GM12878 (cell line): ENCODE measurements around the gene CAND1.

ENCODE experiments used
- CTCF ChIP-seq, 3 experiments: IDR thresholded peaks in 2 of 3; conservative IDR thresholded peaks in 1 of 3; 2 replicates each; pipeline ENCODE4 v1.5.1; 2011; ENCODE audit warnings: low read depth in 3 of 3, low read length in 3 of 3, mild to moderate bottlenecking in 3 of 3, control low read depth in 2 of 3, moderate library complexity in 2 of 3, inconsistent platforms in 1 of 3, mixed read lengths in 1 of 3; ENCODE audit not compliant: control insufficient read depth in 2 of 3, insufficient read depth in 1 of 3; ENCODE audit errors: extremely low read depth in 1 of 3
- EZH2 ChIP-seq: IDR thresholded peaks from 2 replicates; pipeline ENCODE4 v1.6.1; 2012; ENCODE audit warnings: low read depth, mild to moderate bottlenecking, control low read depth, inconsistent platforms, low read length, borderline replicate concordance; ENCODE audit not compliant: control insufficient read depth
- IRF5 ChIP-seq: fragments of 450-650 bp; IDR thresholded peaks from 2 replicates; pipeline ENCODE4 v1.6.1; 2017; ENCODE audit warnings: borderline replicate concordance
- NFYB ChIP-seq: IDR thresholded peaks from 2 replicates; pipeline ENCODE4 v1.6.1; 2011; ENCODE audit warnings: low read depth, mild to moderate bottlenecking, low read length, improper control_type of control experiment, moderate library complexity; ENCODE audit not compliant: insufficient read depth
- POLR2AphosphoS5 ChIP-seq: IDR thresholded peaks from 2 replicates; pipeline ENCODE4 v1.6.1; 2011; ENCODE audit warnings: mild to moderate bottlenecking, low read length, inconsistent platforms
- TF ChIP-seq, protein P1 (sequence below): IDR thresholded peaks from 2 replicates; pipeline ENCODE4 v1.6.1; 2011; ENCODE audit warnings: low read depth, low read length, improper control_type of control experiment, borderline replicate concordance
- TF ChIP-seq, protein P2 (sequence below): IDR thresholded peaks from 2 replicates; pipeline ENCODE4 v1.6.1; 2012; ENCODE audit warnings: mild to moderate bottlenecking, low read depth, low read length

- TF ChIP-seq CTCF (IDR thresholded peaks at IDR 0.05 in 2 of 3, conservative IDR thresholded peaks at IDR 0.05 in 1 of 3; ENCODE audit: control insufficient read depth in 2 of 3, extremely low read depth in 1 of 3, insufficient read depth in 1 of 3, low read depth in 3 of 3, low read length in 3 of 3) (no peak), POLR2AphosphoS5 (no peak), EZH2 (no peak), IRF5 (no peak), NFYB (no peak)
- TF ChIP-seq, protein P1, sequence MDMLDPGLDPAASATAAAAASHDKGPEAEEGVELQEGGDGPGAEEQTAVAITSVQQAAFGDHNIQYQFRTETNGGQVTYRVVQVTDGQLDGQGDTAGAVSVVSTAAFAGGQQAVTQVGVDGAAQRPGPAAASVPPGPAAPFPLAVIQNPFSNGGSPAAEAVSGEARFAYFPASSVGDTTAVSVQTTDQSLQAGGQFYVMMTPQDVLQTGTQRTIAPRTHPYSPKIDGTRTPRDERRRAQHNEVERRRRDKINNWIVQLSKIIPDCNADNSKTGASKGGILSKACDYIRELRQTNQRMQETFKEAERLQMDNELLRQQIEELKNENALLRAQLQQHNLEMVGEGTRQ, result no peak
- TF ChIP-seq, protein P2, sequence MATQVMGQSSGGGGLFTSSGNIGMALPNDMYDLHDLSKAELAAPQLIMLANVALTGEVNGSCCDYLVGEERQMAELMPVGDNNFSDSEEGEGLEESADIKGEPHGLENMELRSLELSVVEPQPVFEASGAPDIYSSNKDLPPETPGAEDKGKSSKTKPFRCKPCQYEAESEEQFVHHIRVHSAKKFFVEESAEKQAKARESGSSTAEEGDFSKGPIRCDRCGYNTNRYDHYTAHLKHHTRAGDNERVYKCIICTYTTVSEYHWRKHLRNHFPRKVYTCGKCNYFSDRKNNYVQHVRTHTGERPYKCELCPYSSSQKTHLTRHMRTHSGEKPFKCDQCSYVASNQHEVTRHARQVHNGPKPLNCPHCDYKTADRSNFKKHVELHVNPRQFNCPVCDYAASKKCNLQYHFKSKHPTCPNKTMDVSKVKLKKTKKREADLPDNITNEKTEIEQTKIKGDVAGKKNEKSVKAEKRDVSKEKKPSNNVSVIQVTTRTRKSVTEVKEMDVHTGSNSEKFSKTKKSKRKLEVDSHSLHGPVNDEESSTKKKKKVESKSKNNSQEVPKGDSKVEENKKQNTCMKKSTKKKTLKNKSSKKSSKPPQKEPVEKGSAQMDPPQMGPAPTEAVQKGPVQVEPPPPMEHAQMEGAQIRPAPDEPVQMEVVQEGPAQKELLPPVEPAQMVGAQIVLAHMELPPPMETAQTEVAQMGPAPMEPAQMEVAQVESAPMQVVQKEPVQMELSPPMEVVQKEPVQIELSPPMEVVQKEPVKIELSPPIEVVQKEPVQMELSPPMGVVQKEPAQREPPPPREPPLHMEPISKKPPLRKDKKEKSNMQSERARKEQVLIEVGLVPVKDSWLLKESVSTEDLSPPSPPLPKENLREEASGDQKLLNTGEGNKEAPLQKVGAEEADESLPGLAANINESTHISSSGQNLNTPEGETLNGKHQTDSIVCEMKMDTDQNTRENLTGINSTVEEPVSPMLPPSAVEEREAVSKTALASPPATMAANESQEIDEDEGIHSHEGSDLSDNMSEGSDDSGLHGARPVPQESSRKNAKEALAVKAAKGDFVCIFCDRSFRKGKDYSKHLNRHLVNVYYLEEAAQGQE, result no peak
These were observed 30.4 kb downstream of the CAND1 start for GRCh38 chr12:67299526-67299925.
